GM19438 (cell line): ENCODE measurements around the gene PDIA3.
"Not testable (repeated sequence)": the region's sequence is repeated elsewhere in the genome, so short reads cannot be mapped to it uniquely, and the experiment has no call there.

Experiments
- ATAC-seq: cut with Tn5 transposase; IDR thresholded peaks from one replicate; pipeline ENCODE4 v1.9.1; 2021; ENCODE audit warnings: low read depth; ENCODE audit not compliant: unreplicated experiment

The PDIA3 gene

DNA sequence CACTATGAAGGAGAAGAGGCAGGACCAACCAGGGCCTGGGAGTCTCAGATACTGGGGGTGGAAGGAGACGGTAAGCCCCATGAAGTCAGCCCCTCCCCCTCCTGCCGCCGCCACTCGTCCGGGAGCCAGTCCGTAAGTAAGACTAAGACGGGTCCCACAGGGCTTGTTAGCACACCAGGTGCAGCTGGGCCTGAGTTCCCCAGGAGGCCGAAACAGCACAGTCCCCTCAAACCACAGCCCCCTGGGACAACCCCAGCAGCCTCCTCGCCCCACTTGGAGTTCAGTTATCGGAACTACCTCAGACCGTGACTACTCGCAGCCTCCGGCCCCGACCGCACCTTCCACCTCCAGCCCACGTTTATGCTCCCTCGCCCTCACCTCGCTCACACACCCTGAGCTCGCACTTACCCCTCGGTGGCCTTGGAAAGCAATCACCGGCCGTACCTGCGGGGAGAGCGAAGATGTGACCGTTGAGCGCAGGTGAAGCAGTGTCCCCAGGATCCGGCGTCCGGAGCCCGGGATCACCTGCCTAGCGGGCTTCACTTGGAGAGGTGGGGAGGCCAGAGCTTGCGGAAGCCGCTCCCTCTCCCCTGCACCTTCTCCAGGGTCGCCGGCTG is 30.0 kb downstream of the PDIA3 start:
- peak; percentile 53 for ATAC-seq

DNA sequence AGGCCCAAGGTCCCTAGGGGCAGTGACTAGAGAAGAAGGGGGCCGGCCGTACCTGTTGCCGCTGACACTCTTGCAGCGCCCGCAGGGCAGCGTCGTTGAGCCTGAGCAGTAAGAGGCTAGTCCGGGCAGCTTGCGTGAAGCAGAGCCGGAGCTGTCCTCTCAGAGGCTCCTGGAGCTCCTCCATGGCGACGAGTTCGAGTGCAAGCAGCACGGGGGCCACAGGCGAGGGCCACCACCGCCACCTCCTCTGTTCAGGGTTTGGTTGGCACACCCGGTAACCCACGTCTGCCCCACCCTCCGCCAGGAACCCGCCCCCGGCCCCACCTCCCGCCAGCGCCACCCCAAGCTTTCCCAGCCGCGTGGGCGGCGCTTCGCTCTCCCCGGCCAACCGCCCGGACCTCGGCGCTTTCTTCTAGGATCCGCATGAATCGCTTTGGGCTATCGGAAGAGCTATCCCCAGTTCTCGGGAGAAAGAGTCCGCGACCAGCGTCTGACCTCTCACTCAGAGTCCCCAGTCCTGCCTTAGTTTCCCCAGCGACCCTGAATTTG is 30.6 kb downstream of the PDIA3 start, which contains the start of gene ELL3:
ELL3 (minus strand) TSS at position 249 of the 549 bp plus-strand sequence; CDS start at position 184, 65 bp downstream.
- ATAC-seq, result peak; percentile 42

DNA sequence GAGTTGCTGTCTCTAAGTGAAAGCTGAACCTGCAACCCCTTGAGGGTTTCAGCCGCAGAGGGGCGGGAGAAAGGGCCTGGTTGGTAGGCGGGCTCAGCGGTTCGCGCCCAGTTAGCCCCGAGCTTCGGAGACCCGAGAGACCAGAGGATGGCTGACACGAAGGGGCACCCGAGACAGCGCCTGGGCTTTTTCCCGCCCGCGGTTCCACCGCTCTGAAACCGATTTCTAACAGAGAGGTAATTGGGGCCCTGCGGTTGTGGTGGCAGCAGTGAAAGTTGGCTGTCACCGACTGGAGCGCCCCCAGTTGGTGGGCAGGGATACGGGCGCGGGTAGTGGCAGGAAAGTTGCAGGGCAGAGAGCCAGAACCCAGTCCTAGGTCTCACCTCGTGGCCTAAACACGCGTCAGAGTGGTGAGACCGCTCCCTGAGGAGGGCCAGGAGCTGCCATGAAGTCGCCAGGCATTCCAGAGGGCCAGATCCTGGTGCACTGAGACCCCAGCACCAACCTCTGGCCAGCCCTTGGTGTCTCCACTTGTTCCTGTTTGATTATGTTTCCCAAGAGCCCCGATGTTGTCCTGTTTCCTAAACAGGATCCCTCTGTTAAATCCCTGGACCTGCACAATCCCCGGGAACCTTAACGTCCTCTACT is 31.2 kb downstream of the PDIA3 start:
- peak; percentile 62 for ATAC-seq

DNA sequence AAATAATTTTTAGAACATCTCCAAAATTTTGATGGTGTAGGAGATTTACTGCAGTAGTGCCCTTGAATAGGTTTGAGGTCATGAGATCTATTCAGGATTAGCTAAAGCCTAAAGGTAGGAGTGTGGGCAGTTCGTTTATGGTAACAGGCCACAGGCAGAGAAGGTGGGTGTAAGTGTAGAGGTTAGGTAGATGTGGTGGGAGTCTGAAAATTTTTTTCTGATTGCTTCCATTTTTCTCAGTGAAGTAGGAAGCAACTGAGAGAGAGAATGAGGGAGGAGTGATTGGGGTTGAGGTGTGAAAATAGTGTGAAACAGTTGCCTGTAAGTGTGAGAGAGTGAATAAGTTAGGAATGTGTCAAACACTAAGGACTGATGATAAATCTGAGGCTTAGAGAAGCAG is 32.8 kb downstream of the PDIA3 start:
- ATAC-seq, result no peak

DNA sequence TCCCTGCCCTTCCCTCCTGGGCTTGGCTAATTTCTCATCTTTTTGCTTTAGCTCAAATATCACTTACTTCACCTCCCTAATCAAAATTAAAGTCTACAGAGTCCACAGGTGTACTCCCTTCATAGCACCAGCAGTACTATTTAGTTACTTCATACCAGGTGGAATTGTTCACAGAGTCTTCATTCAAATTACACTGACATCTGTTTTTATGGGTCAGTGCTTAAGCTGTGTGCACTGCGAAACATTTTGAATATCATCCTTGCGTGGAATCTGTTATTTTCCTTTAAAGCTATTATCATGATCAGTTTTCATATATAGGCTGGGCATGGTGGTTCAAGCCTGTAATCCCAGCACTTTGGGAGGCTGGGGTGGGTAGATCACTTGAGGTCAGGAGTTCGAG is 43.2 kb downstream of the PDIA3 start:
- ATAC-seq, result no peak

DNA sequence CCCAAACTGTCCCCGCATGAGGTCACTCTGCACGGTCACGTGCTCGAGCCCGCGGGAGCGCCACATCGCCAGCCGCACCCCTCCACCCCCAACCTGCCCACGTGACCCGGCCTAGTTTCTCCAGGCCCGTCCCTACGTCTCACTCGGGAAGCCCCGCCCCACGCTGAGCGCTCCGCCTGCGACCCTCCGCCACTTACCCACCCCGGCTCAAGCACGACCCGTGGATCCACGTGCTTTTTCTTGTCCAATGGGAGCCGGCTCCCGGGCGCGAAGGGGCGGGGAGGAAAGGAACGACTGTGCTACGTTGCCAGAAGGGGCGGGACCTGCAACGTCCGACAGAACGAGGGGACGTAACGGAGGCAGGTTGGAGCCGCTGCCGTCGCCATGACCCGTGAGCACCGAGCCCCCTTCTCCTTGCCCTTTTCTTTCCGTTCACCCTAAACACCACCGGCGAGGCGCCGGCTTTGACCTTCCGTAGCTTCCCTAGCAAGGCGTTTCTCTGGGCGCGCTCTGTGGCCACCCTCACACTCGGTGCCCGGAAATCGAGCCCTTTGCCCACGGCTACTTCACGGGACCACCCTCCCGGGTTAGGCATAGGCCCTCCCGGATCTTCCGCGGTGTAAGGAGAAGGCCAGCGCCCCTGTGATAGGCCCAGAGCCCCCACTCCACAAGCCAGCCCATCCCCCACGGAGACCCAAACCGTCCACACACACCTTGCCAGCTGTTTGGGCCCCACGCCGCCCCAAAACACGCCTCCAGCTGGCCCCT is 45.9 kb downstream of the PDIA3 start, which contains the start of gene SERF2:
SERF2 (plus strand) TSS at position 328 of the 768 bp plus-strand sequence; CDS start at position 385, 57 bp downstream.
- ATAC-seq, result peak; percentile 81

DNA sequence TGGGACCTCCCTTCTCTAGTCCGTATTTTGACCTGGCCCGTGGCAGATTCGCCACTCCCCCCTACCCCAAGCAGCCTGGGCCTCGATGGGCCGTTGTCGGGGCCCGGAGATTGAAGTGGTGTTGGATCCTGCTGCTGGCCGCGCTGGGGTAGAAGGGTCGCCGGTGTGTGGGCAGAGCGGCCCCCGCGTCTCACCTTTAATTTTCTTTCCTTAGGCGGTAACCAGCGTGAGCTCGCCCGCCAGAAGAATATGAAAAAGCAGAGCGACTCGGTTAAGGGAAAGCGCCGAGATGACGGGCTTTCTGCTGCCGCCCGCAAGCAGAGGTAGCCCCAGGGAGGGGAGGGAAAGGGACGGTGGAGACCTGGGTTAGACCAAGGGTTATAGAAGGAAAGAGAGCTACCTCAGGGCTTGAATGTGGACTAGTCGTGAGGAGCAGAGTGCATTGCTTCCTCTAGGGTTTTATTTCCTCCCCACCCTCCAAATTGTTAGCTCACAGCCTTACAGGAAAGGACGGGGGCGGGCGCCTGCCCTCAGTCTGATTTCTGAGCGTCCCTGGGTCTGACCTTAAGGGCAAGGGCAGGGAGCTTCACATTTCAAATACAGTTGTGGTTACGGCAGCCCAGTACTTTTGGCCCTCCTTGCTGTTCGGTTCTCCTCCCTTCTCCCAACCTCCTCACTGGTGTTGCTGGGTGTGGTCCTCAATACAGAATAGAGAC is 46.7 kb downstream of the PDIA3 start:
- ATAC-seq, result no peak

DNA sequence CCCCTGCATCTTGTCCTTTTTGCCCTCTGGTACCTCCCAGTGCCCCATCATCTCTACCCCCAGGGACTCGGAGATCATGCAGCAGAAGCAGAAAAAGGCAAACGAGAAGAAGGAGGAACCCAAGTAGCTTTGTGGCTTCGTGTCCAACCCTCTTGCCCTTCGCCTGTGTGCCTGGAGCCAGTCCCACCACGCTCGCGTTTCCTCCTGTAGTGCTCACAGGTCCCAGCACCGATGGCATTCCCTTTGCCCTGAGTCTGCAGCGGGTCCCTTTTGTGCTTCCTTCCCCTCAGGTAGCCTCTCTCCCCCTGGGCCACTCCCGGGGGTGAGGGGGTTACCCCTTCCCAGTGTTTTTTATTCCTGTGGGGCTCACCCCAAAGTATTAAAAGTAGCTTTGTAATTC is 47.4 kb downstream of the PDIA3 start:
- no peak for ATAC-seq

DNA sequence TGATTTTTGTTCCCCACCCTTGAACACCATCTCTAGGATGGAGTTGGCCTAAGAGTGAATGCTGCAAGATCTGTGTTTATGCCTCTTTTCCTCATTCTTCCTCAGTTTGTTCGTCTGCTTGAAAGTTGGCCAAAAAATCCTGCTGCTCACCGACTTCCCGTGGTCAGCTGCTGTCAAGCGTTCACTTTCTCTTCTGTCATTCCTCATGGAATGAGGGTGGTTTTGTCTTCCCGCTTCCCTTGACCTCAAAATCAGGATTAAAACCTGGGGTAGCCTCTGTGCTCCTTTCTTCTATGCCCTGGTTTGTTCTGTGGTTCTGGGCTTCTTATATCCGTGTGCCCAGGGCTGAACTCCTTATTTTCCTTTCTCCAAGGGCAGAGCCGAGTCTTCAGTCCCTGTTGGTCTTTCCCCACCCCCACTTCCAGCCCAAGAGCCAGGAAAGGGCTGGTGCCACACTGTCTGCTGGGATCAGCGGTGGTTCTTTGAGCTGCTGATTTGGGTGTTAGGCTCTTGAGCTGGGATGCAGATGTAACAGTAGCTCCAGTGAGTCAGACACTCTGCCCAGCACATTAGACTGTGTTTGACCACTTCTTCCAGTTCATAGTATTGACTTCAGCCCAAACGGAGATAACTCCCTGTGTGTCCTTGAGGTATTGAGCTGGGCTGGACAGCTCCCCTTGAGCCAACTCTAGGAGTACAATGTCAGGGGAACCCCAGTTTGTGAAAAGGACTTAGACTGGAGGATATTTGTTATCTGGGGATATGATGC is 48.2 kb downstream of the PDIA3 start:
- no peak for ATAC-seq

DNA sequence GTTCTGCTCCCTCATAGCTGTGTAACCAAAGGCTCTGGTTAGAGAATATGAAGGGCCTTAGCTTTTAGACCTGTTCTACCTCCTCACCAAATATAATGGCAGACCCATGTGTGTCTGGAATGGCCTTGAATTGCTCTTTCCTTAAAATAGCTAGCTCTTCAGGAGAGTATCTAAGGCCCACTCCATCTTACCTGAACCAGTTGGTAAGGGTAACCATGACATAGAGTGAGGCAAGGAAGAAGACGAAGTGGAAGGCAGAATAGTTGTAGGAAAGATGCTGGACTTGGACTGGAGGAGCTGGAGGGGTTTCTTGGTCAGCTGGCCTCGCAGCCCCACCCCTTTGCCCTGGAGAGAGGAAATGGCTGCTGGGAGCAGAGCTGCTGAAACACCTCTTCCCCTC is 49.0 kb downstream of the PDIA3 start:
- no peak for ATAC-seq

DNA sequence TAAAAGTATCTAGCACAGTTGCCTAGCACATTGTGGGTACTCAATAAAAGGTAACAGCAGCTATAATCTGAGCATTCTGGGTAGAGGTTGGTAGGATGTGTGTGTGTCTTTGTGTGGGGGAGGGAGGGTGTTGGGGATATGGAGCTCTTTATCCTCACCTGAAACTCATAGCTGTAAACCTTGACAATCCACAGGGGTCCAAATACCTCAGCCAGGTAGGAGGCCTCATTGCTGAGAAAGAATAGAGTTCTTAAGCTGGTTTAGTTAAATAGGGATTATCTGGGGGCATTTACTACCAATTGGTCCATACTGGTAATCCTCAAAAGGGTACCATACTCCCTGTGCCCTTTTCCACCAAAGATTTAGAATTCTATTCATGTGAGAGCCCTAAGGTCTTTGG is 49.8 kb downstream of the PDIA3 start:
- ATAC-seq, result no peak

DNA sequence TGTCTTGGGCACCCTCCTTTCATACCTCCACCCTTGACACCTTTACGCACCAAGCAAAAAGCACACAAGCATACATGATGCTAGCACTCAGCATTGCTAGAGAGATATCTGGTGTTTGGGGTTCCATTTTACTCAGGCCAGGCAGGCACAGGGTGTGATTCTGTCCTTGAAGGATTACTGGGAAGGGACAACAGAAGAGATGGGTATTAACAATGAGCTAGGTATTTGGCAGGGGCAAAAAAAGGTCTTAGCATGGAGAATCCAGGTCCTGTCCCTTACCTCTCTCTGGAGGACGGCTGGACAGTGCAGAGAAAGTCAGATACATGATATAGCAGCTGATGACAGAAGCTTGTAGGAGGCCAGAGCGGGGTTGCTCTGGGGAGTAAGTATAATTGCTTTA is 50.3 kb downstream of the PDIA3 start:
- ATAC-seq, result no peak

DNA sequence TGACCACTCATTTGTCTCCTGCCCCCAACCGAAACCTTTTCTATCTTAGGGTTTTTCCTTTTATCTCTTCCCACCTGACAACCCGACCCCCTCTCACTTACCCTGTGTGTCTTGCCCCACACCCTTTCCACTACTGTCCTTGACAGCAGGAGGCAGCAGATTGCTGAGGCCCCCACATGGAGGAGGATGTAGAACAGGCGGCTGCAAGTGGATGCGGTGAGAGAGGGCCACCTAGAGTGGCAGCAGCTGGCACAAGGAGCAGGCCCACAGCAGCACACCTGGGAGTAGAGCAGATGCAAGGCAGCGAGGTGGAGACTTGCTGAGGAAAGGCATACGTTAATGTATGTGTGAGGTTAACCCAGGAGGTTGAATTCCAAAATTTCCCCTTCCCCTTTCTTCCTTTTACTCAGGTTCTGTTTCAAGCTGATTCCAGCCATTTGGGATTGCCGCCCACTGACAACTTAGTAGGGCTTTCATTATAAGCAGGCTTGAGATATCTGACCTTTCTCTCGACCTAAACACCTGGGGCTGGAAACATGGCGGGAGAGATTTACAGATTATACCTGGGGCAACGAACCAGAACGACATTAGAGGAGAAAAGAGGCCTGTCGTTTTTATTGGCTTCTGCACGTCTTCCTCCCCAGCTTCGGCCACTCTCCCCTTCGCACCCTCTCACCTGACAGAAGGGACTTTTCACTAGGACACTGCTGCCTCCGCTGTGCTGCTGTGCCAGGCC is 53.1 kb downstream of the PDIA3 start:
- ATAC-seq, result no peak

DNA sequence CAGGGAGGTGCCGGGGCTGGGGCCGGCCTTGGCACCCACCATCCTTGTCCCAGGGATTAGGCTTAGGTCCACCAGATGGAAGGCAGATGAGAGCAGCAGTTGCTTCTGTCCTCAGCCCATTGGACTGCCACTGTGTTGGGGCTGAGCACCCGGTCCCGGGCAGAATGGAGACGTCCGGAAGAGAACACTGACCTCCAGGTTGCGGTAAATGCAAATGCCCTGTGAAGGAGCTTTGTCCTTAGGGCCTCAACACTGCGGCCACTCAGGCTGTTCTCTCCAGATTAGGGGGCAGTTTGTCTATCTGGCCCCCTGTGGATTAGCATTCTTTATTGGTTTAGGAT is 53.7 kb downstream of the PDIA3 start, which contains the start of gene SERINC4:
SERINC4 (minus strand) TSS at position 276 of the 341 bp plus-strand sequence; CDS start at position 42, 234 bp downstream.
- no peak for ATAC-seq

DNA sequence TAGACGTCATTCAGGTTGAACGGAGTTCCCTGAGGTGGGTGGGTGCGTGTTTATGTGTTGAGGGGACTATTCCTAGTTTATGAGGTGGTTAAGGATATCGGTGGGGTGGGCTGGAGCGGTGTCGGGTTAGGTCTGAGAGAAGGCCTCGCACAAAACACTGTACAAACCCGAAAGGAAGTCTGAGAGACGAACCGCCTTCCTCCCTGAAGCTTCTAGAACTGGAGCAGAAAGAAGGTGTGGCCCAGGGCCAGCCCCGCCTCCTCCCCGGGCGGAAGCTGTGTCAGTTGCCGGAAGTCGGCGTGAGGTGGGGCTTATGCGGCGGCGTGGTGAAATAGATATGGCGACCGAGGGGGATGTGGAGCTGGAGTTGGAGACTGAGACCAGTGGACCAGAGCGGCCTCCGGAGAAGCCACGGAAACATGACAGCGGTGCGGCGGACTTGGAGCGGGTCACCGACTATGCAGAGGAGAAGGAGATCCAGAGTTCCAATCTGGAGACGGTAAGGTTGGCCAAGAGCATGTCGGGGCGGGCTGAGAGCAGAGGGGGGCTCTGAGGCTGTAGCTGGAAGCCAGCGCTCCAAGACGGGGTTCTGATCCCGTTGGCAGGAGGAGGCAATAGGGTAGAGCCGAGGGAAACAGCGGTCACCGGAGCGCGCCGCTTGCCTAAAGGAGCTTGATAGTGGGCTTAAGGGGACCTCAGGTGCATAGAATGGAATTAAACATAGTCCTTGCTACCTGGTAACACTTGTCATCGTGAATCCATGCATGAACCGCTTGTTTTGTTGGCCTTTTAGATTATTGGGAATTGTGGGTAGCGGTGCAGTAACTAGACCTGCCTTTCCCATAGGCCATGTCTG is 54.3 kb downstream of the PDIA3 start, which contains the start of gene HYPK:
HYPK (plus strand) TSS at position 314 of the 856 bp plus-strand sequence; CDS start at position 338, 24 bp downstream.
- peak; percentile 66 for ATAC-seq

DNA sequence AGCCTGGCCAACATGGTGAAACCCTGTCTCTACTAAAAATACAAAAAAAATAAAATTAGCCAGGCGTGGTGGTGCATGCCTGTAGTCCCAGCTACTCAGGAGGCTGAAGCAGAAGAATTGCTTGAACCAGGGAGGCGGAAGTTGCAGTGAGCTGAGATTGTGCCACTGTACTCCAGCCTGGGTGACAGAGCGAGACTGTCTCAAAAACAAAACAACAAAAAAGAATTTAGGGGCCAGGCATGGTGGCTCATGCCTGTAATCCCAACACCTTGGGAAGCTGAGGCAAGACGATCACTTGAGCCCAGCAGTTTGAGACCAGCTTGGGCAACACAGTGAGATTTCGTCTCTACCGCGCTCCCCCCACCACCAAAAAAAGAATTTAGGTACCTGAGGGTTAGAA is 56.4 kb downstream of the PDIA3 start:
- not testable (repeated sequence) for ATAC-seq

DNA sequence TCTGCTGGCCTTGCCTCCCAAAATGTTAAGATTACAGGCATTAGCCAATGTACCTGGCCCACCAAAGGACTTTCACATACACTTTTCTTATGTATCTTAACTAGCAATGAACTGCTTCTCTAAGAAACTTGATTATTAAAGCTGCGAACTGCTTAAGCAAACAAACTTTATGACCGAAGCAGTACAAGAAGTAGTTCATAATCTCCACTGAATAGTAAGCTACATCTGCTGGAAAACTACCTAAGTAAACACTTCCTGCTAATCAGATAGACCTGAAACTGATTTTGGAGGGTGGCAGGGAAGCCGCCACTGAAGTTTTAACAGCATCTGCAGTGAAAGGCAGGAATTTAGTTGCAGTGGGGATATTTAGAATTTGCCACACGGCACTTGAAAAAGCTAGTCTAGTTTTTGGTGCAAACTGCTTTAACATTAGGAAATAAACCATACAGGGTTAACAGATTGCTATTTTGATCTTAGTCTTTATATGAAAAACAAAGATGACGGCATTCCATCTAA is 62.3 kb downstream of the PDIA3 start:
- no peak for ATAC-seq
